K562 (cell line): ENCODE results near the gene CARM1. TPM values are rescaled to one million over a fixed set of nuclear protein-coding genes. Genes with fewer than 3 reads are reported as not detected.

Experiments
- HDAC8 ChIP-seq: fragments of 450-650 bp; IDR thresholded peaks from 2 replicates; pipeline ENCODE4 v1.6.1; 2016; ENCODE audit warnings: mild to moderate bottlenecking, missing genetic modification characterization, moderate library complexity, missing compliant biosample characterization
- MAZ ChIP-seq, 2 experiments: fragments of 450-650 bp in 1 of 2; sonication (generic) in 1 of 2; formaldehyde crosslinking; IDR thresholded peaks in 1 of 2; conservative IDR thresholded peaks in 1 of 2; 2 replicates each; pipeline versions ENCODE4 v1.4.0 to v1.5.0; 2020; ENCODE audit warnings: mild to moderate bottlenecking in 1 of 2, missing genetic modification reagents in 1 of 2
- NFE2L1 ChIP-seq: fragments of 450-650 bp; IDR thresholded peaks from 2 replicates; pipeline ENCODE4 v1.6.1; 2016; ENCODE audit warnings: missing genetic modification characterization, low read depth, mild to moderate bottlenecking, missing compliant biosample characterization, moderate library complexity, borderline replicate concordance
- PHF21A ChIP-seq: fragments of 450-650 bp; IDR thresholded peaks from 2 replicates; pipeline ENCODE4 v1.6.1; 2017; ENCODE audit warnings: low read depth, borderline replicate concordance
- POU5F1 ChIP-seq: fragments of 150-350 bp; IDR thresholded peaks from 2 replicates; pipeline ENCODE4 v1.6.1; 2014; ENCODE audit warnings: borderline replicate concordance, low read length, low read depth, mild to moderate bottlenecking; ENCODE audit not compliant: partially characterized antibody
- SIRT6 ChIP-seq: IDR thresholded peaks from one replicate; pipeline ENCODE4 v1.6.1; 2012; ENCODE audit warnings: low read depth, mild to moderate bottlenecking, control low read depth, inconsistent platforms, low read length, moderate library complexity
- SRF ChIP-seq, 2 experiments: fragments of 250-450, 450-650 bp in 1 of 2; sonication (Bioruptor Pico) in 1 of 2; sonication (generic) in 1 of 2; formaldehyde crosslinking; IDR thresholded peaks; 2 replicates each; pipeline versions ENCODE4 v1.5.0 to v1.5.1; 2020 to 2022; ENCODE audit warnings: mild to moderate bottlenecking in 1 of 2, missing genetic modification reagents in 1 of 2
- ZFP30 ChIP-seq: fragments of 250-450 bp; sonication (Bioruptor Pico); IDR thresholded peaks from 2 replicates; pipeline ENCODE4 v1.8.0; 2022; ENCODE audit warnings: moderate library complexity, mild to moderate bottlenecking, inconsistent platforms, borderline replicate concordance
- ZNF124 ChIP-seq: sonication (generic); formaldehyde crosslinking; IDR thresholded peaks from 2 replicates; pipeline ENCODE4 v1.8.1; 2022; ENCODE audit warnings: missing genetic modification reagents
- ZNF324 ChIP-seq: fragments of 250-450 bp; sonication (Bioruptor Pico); IDR thresholded peaks from 2 replicates; pipeline ENCODE4 v1.4.0; 2020; ENCODE audit warnings: mild to moderate bottlenecking
- polyA plus RNA-seq, 8 experiments: library from polyadenylated mRNA; depleted of rRNA in 4 of 8; stranded (reverse) in 5 of 8; unstranded in 3 of 8; fragments of >200 nt; fragmentation: Nextera tagmentation in 2 of 8; fragmentation: Illumina TruSeq in 1 of 8; extraction: Ambion mirVana in 2 of 8; extraction: Trizol in 1 of 8; gene quantifications; 2 replicates each; pipeline versions ENCODE4 v1.2.1 to v1.2.3, GENCODE V29; 2011 to 2014; ENCODE audit warnings: inconsistent platforms in 1 of 8, missing spikeins in 1 of 8
- total RNA-seq, 7 experiments: library from RNA; depleted of rRNA in 6 of 7; stranded (reverse); fragments of >200 nt in 6 of 7; fragmentation: Illumina TruSeq in 2 of 7; extraction: Trizol in 2 of 7; gene quantifications; 2 replicates each; pipeline versions ENCODE4 v1.2.1 to v1.2.3, GENCODE V29; 2011 to 2021; ENCODE audit warnings: low replicate concordance in 1 of 7
- TF ChIP-seq, protein P1 (sequence below), 2 experiments: fragments of 450-650 bp; formaldehyde crosslinking in 1 of 2; IDR thresholded peaks; 2 replicates each; pipeline versions ENCODE4 v1.4.0 to v1.6.1; 2014 to 2020; ENCODE audit warnings: mild to moderate bottlenecking in 2 of 2, borderline replicate concordance in 1 of 2, low read depth in 1 of 2
- TF ChIP-seq, protein P2 (sequence below): sonication (generic); formaldehyde crosslinking; IDR thresholded peaks from 2 replicates; pipeline ENCODE4 v1.8.0; 2022; ENCODE audit warnings: mild to moderate bottlenecking, low read depth, missing genetic modification reagents
- TF ChIP-seq, protein P3 (sequence below): fragments of 450-650 bp; formaldehyde crosslinking; IDR thresholded peaks from 2 replicates; pipeline ENCODE4 v1.4.0; 2022; ENCODE audit warnings: missing genetic modification characterization
- TF ChIP-seq, protein P4 (sequence below): fragments of 450-650 bp; formaldehyde crosslinking; IDR thresholded peaks from 2 replicates; pipeline ENCODE4 v1.4.0; 2020; ENCODE audit warnings: mild to moderate bottlenecking, mixed read lengths

The CARM1 gene
- total and polyA plus RNA-seq, 9 of the 15 experiments (the other 6 are each of a cell fraction or from before 2014, with no cell fraction given), result 0.36 to 86.0 (median 29.7) TPM

DNA sequence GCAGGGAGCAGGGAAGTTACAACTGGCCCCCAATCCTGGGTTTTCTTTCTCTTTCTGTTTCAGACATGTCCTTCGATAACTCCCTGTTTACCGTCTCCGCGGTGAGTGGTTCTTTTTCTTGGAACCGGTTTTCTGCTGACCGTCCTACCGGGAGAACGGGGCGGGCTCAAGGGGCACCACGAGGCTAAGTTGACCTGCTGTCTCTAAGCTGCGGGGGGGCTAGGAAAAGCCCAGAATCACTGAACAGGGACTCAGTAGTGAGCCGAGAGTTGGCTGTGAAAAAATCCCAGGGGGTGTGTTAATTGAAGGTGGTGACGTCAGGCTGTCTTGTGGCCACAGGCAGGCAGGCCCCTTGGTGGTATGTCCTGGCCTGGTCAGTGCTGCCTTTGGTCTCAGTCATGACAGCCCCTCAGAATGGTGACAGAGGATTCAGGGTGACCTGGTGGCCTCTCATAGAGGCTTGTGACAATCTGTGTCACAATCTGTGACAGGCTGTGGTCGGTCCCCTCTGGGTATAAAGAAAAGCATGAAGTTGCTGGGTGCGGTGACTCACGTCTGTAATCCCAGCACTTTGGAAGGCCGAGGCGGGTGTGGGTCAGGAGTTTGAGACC, 8.1 kb upstream of the CARM1 start (continued):
- TF ChIP-seq MAZ (CRISPR knock-in tag; conservative IDR thresholded peaks at IDR 0.05 in 1 of 2, IDR thresholded peaks at IDR 0.05 in 1 of 2), result peak in 1 of 2 experiments; percentile 43; a peak in 1 of 4 replicates
- TF ChIP-seq PHF21A, result no peak; the same call in 1 of the 2 replicates
- no peak for TF ChIP-seq ZFP30 (CRISPR knock-in tag)
- TF ChIP-seq, protein P1, sequence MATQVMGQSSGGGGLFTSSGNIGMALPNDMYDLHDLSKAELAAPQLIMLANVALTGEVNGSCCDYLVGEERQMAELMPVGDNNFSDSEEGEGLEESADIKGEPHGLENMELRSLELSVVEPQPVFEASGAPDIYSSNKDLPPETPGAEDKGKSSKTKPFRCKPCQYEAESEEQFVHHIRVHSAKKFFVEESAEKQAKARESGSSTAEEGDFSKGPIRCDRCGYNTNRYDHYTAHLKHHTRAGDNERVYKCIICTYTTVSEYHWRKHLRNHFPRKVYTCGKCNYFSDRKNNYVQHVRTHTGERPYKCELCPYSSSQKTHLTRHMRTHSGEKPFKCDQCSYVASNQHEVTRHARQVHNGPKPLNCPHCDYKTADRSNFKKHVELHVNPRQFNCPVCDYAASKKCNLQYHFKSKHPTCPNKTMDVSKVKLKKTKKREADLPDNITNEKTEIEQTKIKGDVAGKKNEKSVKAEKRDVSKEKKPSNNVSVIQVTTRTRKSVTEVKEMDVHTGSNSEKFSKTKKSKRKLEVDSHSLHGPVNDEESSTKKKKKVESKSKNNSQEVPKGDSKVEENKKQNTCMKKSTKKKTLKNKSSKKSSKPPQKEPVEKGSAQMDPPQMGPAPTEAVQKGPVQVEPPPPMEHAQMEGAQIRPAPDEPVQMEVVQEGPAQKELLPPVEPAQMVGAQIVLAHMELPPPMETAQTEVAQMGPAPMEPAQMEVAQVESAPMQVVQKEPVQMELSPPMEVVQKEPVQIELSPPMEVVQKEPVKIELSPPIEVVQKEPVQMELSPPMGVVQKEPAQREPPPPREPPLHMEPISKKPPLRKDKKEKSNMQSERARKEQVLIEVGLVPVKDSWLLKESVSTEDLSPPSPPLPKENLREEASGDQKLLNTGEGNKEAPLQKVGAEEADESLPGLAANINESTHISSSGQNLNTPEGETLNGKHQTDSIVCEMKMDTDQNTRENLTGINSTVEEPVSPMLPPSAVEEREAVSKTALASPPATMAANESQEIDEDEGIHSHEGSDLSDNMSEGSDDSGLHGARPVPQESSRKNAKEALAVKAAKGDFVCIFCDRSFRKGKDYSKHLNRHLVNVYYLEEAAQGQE (IDR thresholded peaks at IDR 0.05; ENCODE audit: borderline replicate concordance), result peak; percentile 20; the same call in 1 of the 2 replicates
- TF ChIP-seq, protein P1 (CRISPR knock-in tag; IDR thresholded peaks at IDR 0.05; ENCODE audit: low read depth), result no peak
- no peak for TF ChIP-seq SRF (CRISPR knock-in tag; IDR thresholded peaks at IDR 0.05)
- no peak for TF ChIP-seq SIRT6
- no peak for TF ChIP-seq HDAC8
- no peak for TF ChIP-seq NFE2L1 (tag)
- no peak for TF ChIP-seq POU5F1
- no peak for TF ChIP-seq ZNF324 (CRISPR knock-in tag)
- TF ChIP-seq ZNF124 (CRISPR knock-in tag), result no peak
- TF ChIP-seq, protein P2, sequence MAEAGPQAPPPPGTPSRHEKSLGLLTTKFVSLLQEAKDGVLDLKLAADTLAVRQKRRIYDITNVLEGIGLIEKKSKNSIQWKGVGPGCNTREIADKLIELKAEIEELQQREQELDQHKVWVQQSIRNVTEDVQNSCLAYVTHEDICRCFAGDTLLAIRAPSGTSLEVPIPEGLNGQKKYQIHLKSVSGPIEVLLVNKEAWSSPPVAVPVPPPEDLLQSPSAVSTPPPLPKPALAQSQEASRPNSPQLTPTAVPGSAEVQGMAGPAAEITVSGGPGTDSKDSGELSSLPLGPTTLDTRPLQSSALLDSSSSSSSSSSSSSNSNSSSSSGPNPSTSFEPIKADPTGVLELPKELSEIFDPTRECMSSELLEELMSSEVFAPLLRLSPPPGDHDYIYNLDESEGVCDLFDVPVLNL, result no peak
- TF ChIP-seq, protein P3, sequence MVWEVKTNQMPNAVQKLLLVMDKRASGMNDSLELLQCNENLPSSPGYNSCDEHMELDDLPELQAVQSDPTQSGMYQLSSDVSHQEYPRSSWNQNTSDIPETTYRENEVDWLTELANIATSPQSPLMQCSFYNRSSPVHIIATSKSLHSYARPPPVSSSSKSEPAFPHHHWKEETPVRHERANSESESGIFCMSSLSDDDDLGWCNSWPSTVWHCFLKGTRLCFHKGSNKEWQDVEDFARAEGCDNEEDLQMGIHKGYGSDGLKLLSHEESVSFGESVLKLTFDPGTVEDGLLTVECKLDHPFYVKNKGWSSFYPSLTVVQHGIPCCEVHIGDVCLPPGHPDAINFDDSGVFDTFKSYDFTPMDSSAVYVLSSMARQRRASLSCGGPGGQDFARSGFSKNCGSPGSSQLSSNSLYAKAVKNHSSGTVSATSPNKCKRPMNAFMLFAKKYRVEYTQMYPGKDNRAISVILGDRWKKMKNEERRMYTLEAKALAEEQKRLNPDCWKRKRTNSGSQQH (CRISPR knock-in tag), result no peak
- TF ChIP-seq, protein P4, sequence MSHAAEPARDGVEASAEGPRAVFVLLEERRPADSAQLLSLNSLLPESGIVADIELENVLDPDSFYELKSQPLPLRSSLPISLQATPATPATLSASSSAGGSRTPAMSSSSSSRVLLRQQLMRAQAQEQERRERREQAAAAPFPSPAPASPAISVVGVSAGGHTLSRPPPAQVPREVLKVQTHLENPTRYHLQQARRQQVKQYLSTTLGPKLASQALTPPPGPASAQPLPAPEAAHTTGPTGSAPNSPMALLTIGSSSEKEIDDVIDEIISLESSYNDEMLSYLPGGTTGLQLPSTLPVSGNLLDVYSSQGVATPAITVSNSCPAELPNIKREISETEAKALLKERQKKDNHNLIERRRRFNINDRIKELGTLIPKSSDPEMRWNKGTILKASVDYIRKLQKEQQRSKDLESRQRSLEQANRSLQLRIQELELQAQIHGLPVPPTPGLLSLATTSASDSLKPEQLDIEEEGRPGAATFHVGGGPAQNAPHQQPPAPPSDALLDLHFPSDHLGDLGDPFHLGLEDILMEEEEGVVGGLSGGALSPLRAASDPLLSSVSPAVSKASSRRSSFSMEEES (CRISPR knock-in tag), result no peak
